Measurements from ENCODE around the gene ZAP70. TPM values are rescaled to one million over a fixed set of nuclear protein-coding genes. Genes with fewer than 3 reads are reported as not detected.

Gene ZAP70
- total RNA-seq, 6 experiments from 2014 or later: 0.74 to 2.1 (median 1.4) TPM

- intact Hi-C loops (cut with DNase I): no loop called here
- TF ChIP-seq POLR2A (IDR thresholded peaks at IDR 0.05) (no peak), CTCF (IDR thresholded peaks at IDR 0.05) (no peak)
- H3K4me1 ChIP-seq: no peaks in the 10 kb centered on the region
- WGBS (ENCODE audit: insufficient coverage, low coverage, low lambda C conversion rate, missing lambda C conversion rate): 90% methylated on average over 6 of the region's 6 CpGs
- no peak overlapping the region for H3K4me3 ChIP-seq
- no peaks in the 10 kb centered on the region for H3K9me3 ChIP-seq
- H3K36me3 ChIP-seq: no peaks in the 10 kb centered on the region
- no peak for ATAC-seq
- no peaks in the 10 kb centered on the region for H3K27me3 ChIP-seq
- no peak overlapping the region for H3K27ac ChIP-seq
- DNase-seq: no peak
Measured at GRCh38 chr2:97743913-97744312, 30.5 kb downstream of the ZAP70 start.

GRCh38 chr2:97745474-97746174 is 32.2 kb downstream of the ZAP70 start:
- peak; percentile 27 to 44 (median 39) for ATAC-seq
- no peak overlapping the region for H3K27ac ChIP-seq
- H3K27me3 ChIP-seq: no peaks in the 10 kb centered on the region
- 69% methylated on average over 10 of the region's 10 CpGs for WGBS (ENCODE audit: insufficient coverage, low coverage, low lambda C conversion rate, missing lambda C conversion rate)
- no peak overlapping the region for H3K4me3 ChIP-seq
- no peak for DNase-seq
- TF ChIP-seq CTCF (IDR thresholded peaks at IDR 0.05) (no peak), POLR2A (IDR thresholded peaks at IDR 0.05) (no peak)
- H3K36me3 ChIP-seq: no peaks in the 10 kb centered on the region
- no peaks in the 10 kb centered on the region for H3K4me1 ChIP-seq
- intact Hi-C loops (cut with DNase I): no loop called here
- H3K9me3 ChIP-seq: no peaks in the 10 kb centered on the region

- Histone ChIP-seq H3K4me3 (no peak overlapping the region), H3K27ac (no peak overlapping the region), H3K36me3 (peaks cover 0 to 4% (median 0%) of the 10 kb centered on the region in 4 donors), H3K4me1 (no peaks in the 10 kb centered on the region), H3K27me3 (no peaks in the 10 kb centered on the region), H3K9me3 (no peaks in the 10 kb centered on the region)
- ATAC-seq (no peak), DNase-seq (no peak)
- TF ChIP-seq CTCF (IDR thresholded peaks at IDR 0.05) (no peak), POLR2A (IDR thresholded peaks at IDR 0.05) (no peak)
- intact Hi-C loops (cut with DNase I): no loop called here
- WGBS (ENCODE audit: insufficient coverage, low coverage, low lambda C conversion rate, missing lambda C conversion rate): 72% methylated on average over 3 of the region's 3 CpGs
Measured at GRCh38 chr2:97747285-97747684, 33.9 kb downstream of the ZAP70 start.

GRCh38 chr2:97747716-97748115 is 34.3 kb downstream of the ZAP70 start:
- Histone ChIP-seq H3K4me1 (no peaks in the 10 kb centered on the region), H3K27me3 (no peaks in the 10 kb centered on the region), H3K9me3 (no peaks in the 10 kb centered on the region), H3K4me3 (no peak overlapping the region), H3K36me3 (peaks cover 0 to 4% (median under 1%) of the 10 kb centered on the region in 4 donors), H3K27ac (no peak overlapping the region)
- ATAC-seq (no peak), DNase-seq (no peak)
- intact Hi-C loops (cut with DNase I): no loop called here
- 78% methylated on average over 3 of the region's 4 CpGs for WGBS (ENCODE audit: insufficient coverage, low coverage, low lambda C conversion rate, missing lambda C conversion rate)
- TF ChIP-seq POLR2A (IDR thresholded peaks at IDR 0.05): no peak
- TF ChIP-seq CTCF (IDR thresholded peaks at IDR 0.05): no peak

Data from right lobe of liver (tissue), 6 donors.